Lung (tissue), 12 donors: ENCODE results near the gene MEN1. TPM values are rescaled to one million over a fixed set of nuclear protein-coding genes. Genes with fewer than 3 reads are reported as not detected.

ENCODE experiments used
- ATAC-seq: fragments of 200-7000 bp; cut with Tn5 transposase; one replicate; pipeline ENCODE4 v1.9.1; 2020; ENCODE audit warnings: moderate number of reproducible peaks; ENCODE audit not compliant: insufficient read depth, low FRiP score
- DNase-seq, 3 donors: peaks; one replicate each; pipeline ENCODE4 v3.0.0-alpha.2; 2013 to 2017
- H3K27ac ChIP-seq, 2 donors: one replicate each; pipeline ENCODE4 v1.5.1; 2013; ENCODE audit warnings: mild to moderate bottlenecking in 2 of 2, moderate library complexity in 2 of 2, control low read depth in 1 of 2, inconsistent platforms in 1 of 2, low read depth in 1 of 2, low read length in 1 of 2
- H3K27me3 ChIP-seq, 3 donors: one replicate each; pipeline ENCODE4 v1.5.1; 2013; ENCODE audit warnings: low read length in 2 of 3; ENCODE audit not compliant: control insufficient read depth in 3 of 3, insufficient read depth in 3 of 3
- H3K36me3 ChIP-seq, 4 donors: one replicate each; pipeline ENCODE4 v1.5.1; 2013; ENCODE audit warnings: low read length in 4 of 4, mild to moderate bottlenecking in 1 of 4, moderate library complexity in 1 of 4; ENCODE audit not compliant: control insufficient read depth in 4 of 4, insufficient read depth in 4 of 4
- H3K4me1 ChIP-seq, 5 donors: one replicate each; pipeline ENCODE4 v1.5.1; 2013; ENCODE audit warnings: low read length in 5 of 5, mild to moderate bottlenecking in 2 of 5, moderate library complexity in 1 of 5; ENCODE audit not compliant: control insufficient read depth in 5 of 5, insufficient read depth in 5 of 5
- H3K4me3 ChIP-seq: one replicate; pipeline ENCODE4 v1.5.1; 2013; ENCODE audit warnings: mild to moderate bottlenecking, control low read depth, moderate library complexity
- H3K9ac ChIP-seq, 2 donors: one replicate each; pipeline ENCODE4 v1.5.1; 2013; ENCODE audit warnings: low read length in 2 of 2, control low read depth in 1 of 2; ENCODE audit not compliant: insufficient read depth in 1 of 2
- H3K9me3 ChIP-seq, 4 donors: one replicate each; pipeline ENCODE4 v1.5.1; 2013; ENCODE audit warnings: low read length in 3 of 4, mild to moderate bottlenecking in 1 of 4, moderate library complexity in 1 of 4; ENCODE audit not compliant: control insufficient read depth in 4 of 4, insufficient read depth in 3 of 4
- CTCF ChIP-seq: IDR thresholded peaks from 2 replicates; pipeline ENCODE4 v1.5.1; 2012; ENCODE audit warnings: mild to moderate bottlenecking; ENCODE audit errors: control extremely low read depth, extremely low read depth
- WGBS, 2 donors: extraction: QIAGEN DNeasy Blood & Tissue Kit; methylation state at CpG; one replicate each; pipeline ENCODE4 v1.1.7; 2013; 5-methylcytosine and 5-hydroxymethylcytosine counted together
- polyA plus RNA-seq, 2 donors: library from polyadenylated mRNA; stranded (reverse); fragments of 200-250 nt; gene quantifications; one replicate each; pipeline ENCODE4 v1.2.1, GENCODE V29; 2013
- total RNA-seq, 2 donors: library from RNA; depleted of rRNA in 1 of 2; stranded (reverse); fragments of >200 nt in 1 of 2; gene quantifications; one replicate each; pipeline ENCODE4 v1.2.1, GENCODE V29; 2014 to 2021
- donor health status: control.
- donor health status: control.
- donor health status: Bipolar disorder and iron deficiency.
- donor health status: healthy.
- donor health status: DM: yes; HTN: yes; CAD: no.

Gene MEN1
- total and polyA plus RNA-seq, 4 donors, result 15.0 to 24.9 (median 18.6) TPM

GRCh38 chr11:64849598-64850356, 39.4 kb upstream of the MEN1 start:
- H3K9me3 ChIP-seq, result no peaks in the 10 kb centered on the region
- H3K4me1 ChIP-seq, result peaks cover 0 to 30% (median 4%) of the 10 kb centered on the region in 5 donors
- peak overlapping the region; percentile 61 to 66 for H3K27ac ChIP-seq
- peak; percentile 33 to 78 (median 54) for DNase-seq
- no peak for ATAC-seq
- no peak overlapping the region for H3K4me3 ChIP-seq
- 82 to 86% methylated on average over 19 of the region's 19 CpGs for WGBS, 2 donors
- H3K27me3 ChIP-seq, result no peaks in the 10 kb centered on the region
- TF ChIP-seq CTCF, result no peak
- no peak overlapping the region for H3K9ac ChIP-seq
- peaks cover 0 to 18% (median 1%) of the 10 kb centered on the region in 4 donors for H3K36me3 ChIP-seq

GRCh38 chr11:64848826-64849597, 38.7 kb upstream of the MEN1 start:
- Histone ChIP-seq H3K36me3 (peaks cover 0 to 13% (median 1%) of the 10 kb centered on the region in 4 donors), H3K4me1 (peaks cover 0 to 23% (median 4%) of the 10 kb centered on the region in 5 donors), H3K27me3 (no peaks in the 10 kb centered on the region), H3K4me3 (no peak overlapping the region), H3K9ac (no peak overlapping the region), H3K27ac (peak overlapping the region in 1 of 2 donors; percentile 48), H3K9me3 (no peaks in the 10 kb centered on the region)
- no peak for ATAC-seq
- 83% methylated on average over 15 to 16 of the region's 16 CpGs for WGBS, 2 donors
- DNase-seq, result no peak
- no peak for TF ChIP-seq CTCF

GRCh38 chr11:64848214-64848825, 38.0 kb upstream of the MEN1 start:
- 83 to 89% methylated on average over 6 of the region's 6 CpGs for WGBS, 2 donors
- H3K27me3 ChIP-seq, result no peaks in the 10 kb centered on the region
- no peak for ATAC-seq

More at GRCh38 chr11:64848214-64848825, 38.0 kb upstream of the MEN1 start:
- no peak overlapping the region for H3K9ac ChIP-seq
- no peak for DNase-seq
- no peak for TF ChIP-seq CTCF
- H3K36me3 ChIP-seq, result peaks cover 0 to 8% (median under 1%) of the 10 kb centered on the region in 4 donors
- H3K4me1 ChIP-seq, result peaks cover 0 to 23% (median 4%) of the 10 kb centered on the region in 5 donors
- H3K4me3 ChIP-seq, result no peak overlapping the region
- no peaks in the 10 kb centered on the region for H3K9me3 ChIP-seq
- peak overlapping the region in 1 of 2 donors; percentile 37 for H3K27ac ChIP-seq
